Stimulated activated CD4-positive, alpha-beta T cell treated with anti-CD3 and anti-CD28 coated beads, TNF-alpha, amount 100 ng/mL, for 1 hour (primary cell): Measurements from ENCODE around the gene CTSA.
"Not testable (repeated sequence)": the region's sequence is repeated elsewhere in the genome, so short reads cannot be mapped to it uniquely, and the experiment has no call there.

ENCODE experiments used
- DNase-seq, 3 donors: peaks; one replicate each; pipeline ENCODE4 v3.0.0-alpha.2; 2020; ENCODE audit warnings: low read depth in 3 of 3, low spot score in 1 of 3

Gene CTSA

DNA sequence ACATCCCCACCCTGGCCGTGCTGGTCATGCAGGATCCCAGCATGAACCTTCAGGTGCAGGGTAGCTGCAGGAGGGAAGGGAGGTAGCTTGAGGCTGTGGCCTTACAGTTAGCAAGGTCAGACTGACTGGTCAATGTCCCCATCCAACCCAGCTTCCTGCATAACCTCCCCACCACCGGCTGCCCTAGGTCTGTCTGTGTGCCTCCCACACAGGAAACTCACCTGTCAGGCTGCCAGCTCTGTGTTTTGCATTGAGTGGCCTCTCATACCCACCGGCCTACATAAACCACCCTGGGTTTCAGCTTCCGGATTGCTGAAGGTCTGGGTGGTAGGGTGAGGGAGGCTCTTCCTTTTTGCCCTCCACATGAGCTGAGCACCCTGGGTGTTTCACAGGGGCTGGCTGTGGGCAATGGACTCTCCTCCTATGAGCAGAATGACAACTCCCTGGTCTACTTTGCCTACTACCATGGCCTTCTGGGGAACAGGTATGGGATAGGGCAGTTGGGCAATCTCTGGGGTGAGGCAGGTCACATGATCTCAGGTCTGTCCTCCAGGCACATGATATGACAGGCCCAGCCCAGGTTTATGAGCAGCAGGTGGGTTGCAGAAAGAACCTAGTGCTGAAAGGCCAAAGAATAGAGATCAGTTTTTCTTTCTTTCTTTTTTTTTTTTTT lies 1.8 kb downstream of the CTSA start:
- no peak for DNase-seq

DNA sequence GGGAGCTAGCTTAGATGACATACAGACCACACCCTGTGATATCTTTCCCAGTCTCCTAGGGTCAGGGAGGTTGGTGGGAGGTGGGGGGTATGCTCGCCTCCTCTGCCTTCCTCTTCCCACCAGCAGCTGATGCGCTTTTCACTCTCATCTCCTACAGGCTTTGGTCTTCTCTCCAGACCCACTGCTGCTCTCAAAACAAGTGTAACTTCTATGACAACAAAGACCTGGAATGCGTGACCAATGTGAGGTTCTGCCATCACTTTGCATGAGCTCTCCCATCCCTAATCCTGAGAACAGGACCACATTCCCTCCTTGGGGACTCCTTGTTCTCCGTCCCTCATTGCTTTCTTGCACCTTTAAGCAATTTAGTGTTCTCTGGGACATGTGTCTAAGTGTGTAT lies 2.7 kb downstream of the CTSA start:
- no peak for DNase-seq

DNA sequence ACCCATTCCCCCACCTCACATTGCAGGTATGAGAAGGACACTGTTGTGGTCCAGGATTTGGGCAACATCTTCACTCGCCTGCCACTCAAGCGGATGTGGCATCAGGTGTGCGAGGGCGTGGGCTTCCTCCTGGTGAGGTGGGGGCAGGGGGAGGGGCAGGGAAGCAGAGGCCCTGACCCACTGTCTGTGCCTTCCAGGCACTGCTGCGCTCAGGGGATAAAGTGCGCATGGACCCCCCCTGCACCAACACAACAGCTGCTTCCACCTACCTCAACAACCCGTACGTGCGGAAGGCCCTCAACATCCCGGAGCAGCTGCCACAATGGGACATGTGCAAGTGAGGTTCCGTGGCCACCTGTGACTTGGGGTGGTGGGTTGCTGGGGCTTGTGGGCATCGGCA lies 3.7 kb downstream of the CTSA start:
- no peak for DNase-seq

DNA sequence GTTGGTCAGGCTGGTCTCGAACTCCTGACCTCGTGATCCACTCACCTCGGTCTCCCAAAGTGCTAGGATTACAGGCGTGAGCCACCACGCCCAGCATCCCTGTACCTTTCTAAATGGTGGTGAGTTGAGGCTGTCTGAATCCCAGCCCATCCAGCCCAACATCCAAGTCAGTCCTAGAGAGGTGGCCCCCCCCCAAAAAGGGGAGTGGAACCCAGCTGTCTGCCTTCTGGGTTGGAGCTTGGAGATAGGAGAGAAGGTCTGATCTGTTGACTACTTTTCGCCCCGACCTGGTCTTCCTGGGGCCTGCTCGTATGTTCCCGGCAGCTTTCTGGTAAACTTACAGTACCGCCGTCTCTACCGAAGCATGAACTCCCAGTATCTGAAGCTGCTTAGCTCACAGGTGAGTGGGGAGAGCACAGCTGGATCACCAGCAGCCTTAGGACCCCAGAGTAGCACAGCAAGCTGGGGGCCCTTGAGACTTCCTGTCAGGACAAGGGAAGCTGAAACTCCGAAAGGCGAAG lies 5.6 kb downstream of the CTSA start:
- no peak for DNase-seq

DNA sequence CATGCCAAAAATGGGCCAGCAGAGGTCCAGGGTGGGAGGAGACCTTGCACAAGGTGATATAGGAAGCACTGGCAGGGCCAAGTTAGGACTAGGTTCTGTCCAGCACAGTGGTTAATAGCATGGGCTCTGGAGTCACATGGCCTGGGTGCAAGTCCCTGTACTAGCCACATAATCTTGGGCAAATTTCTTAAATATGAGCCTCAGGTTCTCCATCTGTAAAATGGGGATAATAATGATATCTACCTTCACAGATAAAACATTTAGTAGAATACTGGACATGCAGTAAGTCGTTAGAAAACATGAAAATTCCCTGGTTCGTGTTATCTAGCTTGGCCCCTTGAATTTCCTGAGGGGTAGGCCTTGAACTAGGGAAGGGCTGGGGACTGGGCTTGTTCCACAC lies 6.2 kb downstream of the CTSA start:
- DNase-seq, result no peak

DNA sequence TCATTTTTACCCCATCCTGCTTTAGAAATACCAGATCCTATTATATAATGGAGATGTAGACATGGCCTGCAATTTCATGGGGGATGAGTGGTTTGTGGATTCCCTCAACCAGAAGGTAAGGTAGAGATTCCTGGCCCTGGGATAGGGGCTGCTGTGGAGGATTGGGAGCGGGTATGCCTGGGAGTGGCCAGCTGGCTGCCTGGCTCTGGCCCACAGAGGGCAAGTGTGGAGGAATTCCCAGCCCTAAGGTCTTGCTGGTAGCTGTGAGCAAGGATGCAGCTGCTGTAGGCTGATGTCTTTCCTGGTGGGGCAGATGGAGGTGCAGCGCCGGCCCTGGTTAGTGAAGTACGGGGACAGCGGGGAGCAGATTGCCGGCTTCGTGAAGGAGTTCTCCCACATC lies 6.6 kb downstream of the CTSA start:
- no peak for DNase-seq

DNA sequence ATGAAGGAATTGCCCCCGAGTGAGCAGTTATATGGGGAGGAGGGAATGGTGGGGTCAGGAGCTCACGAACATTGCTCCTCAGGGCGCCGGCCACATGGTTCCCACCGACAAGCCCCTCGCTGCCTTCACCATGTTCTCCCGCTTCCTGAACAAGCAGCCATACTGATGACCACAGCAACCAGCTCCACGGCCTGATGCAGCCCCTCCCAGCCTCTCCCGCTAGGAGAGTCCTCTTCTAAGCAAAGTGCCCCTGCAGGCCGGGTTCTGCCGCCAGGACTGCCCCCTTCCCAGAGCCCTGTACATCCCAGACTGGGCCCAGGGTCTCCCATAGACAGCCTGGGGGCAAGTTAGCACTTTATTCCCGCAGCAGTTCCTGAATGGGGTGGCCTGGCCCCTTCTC lies 7.2 kb downstream of the CTSA start:
- no peak for DNase-seq

DNA sequence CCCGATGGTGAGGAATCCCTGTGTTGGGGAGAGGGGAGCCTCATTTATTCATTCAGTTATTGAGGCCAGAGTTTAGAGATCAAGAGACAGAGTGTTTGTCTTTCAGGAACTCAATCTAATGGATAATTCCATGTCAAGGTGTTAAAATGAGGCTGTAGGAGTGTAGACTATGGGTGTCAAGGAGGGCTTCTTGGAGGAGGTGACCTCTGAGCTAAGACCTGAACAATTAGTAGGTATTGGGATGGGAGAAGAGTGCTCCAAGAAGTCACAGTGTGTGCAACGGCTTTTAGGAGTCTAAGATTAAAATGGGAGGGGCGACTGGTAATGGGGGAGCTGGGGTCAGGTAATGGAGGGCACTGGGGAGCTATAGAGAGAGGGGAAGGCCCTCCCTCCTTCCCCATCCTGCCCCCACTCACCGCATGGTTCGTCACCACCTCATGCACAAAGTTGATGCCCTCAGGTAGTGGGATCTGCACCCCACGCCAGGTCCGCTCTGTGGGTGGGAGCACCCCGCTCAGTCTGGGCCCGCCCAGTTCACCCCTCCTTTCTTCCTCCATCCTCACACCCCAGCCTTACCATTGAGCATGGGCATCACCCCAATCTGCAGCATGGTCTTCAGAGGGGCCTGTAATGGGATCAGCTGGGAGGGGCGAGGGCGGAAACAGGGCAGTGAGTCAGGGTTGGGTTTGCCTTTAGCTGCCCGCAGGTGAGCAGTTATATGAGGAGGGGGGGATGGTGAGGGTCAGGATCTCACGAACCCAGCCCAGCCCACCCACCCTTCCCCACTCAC lies 8.1 kb downstream of the CTSA start:
- DNase-seq, result no peak

DNA sequence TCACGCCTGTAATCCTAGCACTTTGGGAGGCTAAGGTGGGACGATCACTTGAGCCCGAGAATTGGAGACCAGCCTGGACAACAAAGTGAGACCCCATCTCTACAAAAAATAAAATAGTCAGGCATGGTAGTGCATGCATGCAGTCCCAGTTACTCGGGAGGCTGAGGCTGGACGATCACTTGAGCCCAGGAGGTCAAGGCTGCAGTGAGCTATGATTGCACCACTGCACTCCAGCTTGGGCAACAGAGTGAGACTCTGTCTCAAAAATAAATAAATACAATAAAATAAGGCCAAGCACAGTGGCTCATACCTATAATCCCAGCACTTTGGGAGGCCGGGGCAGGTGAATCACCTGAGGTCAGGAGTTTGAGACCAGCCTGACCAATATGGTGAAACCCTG lies 10.2 kb downstream of the CTSA start:
- DNase-seq, result not testable (repeated sequence)

DNA sequence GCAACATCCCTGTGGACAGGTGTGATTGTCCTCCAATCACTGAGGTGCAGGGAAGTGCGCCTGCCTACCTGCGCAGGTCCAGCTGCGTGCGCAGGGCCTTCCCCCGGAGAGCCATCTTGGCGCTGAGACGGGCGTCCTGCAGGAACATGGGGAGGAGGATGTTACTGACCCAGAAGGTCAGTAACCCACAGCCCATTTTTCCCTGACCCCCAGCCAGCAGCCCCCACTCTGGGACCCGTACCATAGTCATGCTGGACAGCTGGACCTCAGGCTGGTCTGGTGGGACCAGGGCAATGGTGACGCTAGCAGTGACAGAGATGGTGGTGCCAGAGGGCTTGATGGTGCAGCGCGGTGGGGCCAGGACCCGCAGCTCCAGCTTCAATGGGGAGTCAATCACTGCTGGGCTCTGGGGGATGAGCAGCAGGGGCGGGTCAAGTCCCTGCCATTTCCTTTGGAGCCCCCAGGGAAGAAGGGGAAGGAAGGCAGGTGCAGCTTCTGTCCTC lies 11.1 kb downstream of the CTSA start:
- DNase-seq, result no peak

DNA sequence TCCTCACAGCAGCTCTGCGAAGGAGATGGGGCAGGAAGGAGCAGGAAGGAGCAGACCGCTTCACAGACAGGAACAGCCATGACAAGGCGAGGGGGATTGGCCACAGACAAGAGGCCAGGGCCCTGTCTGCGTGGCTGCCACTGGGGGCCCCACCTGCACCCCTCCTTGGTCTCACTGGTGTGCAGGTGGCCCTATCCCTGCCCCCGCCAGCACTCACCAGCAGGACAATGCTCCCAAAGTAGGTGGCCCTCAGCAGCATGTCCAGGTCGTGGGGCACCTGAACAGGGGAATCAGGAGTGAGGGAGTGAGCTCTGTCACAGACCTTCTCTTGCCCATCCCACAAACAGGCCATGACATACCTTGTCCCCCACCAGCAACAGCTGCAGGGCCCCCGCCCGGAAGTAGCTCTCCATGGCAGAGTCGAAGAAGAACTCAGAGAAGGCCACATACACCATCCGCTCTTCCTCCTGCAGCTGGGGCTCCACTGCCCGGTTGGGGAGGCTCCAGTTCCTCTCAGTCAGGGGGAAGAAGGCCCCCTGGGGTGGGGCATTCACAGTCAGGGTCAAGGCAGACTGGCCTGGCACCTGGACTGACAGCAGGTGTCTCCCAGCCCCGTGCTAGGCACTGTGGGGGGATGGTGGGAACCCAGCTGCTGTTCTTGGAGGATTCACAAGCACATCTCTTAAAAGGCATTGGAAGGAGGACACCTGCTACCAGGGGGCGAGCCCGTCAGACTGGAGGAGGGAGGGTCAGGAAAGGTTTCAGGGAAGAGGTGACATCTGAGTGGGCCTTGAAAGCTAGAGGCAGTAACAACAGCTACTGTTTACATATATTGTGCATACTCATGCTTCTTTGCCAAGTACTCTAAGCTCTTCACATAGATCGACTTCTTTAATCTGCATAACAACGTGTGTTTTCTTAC lies 13.7 kb downstream of the CTSA start:
- DNase-seq, result no peak

DNA sequence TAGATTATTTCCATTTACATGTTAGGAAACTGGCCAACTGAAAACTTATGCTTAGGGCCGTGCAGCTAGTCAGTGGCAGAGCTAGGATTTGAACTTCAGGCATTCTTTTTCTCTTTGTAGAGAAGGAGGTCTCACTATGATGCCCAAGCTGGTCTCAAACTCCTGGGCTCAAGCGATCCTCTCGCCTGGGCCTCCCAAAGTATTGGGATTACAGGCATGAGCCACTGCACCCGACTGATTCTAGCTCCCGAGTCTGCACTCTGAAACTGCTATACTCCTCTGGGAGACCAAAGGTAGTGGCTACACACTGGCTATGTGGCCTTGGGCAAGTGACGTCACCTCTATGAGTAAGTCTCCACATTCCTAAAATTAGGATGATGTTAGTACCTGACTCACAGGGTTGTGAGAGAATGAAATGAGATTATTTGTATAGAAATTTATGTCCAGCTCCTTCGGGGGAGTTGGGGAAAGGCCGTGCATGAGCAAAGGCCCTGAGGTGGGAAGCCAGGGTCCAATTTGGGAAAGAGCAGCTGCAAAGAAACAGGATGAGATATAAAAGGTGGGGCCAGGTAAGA lies 14.5 kb downstream of the CTSA start:
- DNase-seq, result no peak

DNA sequence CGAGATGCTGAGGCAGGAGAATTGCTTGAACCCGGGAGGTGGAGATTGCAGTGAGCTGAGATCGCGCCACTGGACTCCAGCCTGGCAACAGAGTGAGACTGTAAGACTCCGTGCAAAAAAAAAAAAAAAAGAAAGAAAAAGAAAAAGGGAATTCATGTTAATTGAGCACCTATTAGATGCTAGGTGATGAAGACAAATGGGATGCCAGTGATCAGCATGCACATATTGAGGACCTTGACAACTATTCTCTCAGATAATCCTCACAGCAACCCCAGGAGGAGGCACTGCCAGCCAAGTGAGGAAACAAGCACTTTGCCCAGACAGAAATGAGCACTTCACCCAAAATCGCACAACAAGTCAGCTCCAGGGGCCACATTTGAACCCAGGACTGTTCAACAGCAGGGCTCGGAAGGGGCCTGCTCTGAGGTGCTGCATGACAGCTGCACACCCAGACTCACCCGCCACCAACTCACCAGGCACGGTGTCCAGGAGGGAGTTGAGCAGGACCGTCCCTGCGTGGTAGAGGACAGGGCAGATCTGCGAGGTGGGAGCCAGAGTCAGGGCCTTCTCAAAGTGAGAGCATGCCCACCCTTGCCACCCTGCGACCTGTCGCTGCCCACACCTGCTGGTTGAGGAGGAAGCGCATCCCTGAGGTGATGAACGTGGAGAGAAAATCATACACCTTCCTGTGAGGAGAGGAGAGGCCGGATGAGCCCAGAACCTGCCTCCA lies 16.2 kb downstream of the CTSA start:
- DNase-seq, result no peak

DNA sequence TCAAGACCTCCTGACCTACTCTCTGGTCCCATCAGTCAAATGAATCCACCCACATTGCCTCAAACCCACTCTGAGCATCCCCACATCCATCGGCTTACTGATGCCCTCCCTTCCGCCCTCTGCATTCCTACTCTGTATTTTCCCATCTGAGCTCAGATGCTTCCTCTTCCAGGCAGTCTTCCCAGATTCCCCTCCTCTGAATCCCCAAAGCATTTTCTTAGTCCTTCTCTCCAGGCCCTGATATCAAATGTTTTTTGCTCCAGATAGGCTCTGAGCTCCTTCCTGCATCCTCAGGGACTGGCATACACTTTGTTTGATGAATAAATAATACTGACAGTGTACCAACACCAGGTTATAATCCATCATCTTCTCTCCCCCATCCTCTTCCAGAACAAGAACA lies 16.9 kb downstream of the CTSA start:
- no peak for DNase-seq

DNA sequence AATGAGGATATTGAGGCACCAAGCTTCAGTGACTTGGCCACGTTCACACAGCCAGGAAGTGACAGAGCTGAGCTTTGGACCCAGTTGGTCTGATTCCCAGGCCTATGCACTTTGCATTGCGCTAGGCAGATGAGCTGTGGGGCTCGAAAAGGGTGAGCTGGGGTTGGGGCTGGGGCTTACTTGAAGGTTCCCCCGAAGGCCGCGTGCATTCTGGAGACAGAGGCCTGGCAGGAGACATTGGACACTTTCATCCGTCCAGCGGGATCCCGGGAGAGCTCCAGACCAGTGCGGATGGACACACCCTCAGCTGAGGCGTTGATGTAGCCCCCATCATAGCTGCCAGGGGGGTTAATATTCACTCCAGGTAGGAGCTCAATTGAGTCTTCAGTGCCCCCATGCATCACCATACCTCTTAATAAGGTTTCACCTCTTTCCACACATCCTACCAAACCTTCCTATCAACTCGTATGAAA lies 18.2 kb downstream of the CTSA start:
- DNase-seq, result no peak

DNA sequence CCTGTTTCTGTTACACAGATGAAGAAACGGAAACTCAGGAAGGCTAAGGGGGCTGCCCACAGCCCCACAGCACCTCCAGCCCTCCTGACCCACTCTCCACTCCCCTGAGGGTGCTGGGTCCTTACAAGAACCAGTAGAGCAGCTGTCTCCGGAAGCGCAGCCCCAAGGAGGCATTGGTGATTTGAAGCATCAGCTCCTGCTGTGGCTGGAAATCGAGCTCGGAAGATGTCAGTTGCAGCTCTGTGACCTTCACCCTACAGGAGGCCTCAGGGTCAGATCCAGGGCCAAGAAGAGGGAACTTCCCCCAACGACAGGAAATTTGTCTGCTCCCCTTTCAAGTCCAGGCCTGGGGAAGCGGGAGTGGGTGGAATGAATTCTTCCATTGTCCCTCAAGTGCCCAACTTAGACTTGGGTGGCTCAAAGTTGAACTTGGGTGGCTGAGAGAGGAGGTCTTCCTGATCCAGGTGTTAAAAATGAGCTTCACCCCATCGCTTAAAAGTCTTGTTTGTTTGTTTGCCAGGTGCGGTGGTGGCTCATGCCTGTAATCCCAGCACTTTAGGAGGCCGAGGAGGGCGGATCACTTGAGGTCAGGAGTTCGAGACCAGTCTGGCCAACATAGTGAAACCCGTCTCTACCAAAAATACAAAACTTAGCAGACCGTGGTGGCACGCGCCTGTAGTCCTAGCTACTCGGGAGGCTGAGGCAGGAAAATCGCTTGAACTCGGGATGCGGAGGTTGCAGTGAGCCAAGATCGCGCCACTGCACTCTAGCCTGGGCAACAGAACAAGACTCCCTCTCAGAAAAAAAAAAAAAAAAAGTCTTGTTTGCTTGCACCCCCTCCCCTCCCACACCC lies 18.9 kb downstream of the CTSA start:
- no peak for DNase-seq

DNA sequence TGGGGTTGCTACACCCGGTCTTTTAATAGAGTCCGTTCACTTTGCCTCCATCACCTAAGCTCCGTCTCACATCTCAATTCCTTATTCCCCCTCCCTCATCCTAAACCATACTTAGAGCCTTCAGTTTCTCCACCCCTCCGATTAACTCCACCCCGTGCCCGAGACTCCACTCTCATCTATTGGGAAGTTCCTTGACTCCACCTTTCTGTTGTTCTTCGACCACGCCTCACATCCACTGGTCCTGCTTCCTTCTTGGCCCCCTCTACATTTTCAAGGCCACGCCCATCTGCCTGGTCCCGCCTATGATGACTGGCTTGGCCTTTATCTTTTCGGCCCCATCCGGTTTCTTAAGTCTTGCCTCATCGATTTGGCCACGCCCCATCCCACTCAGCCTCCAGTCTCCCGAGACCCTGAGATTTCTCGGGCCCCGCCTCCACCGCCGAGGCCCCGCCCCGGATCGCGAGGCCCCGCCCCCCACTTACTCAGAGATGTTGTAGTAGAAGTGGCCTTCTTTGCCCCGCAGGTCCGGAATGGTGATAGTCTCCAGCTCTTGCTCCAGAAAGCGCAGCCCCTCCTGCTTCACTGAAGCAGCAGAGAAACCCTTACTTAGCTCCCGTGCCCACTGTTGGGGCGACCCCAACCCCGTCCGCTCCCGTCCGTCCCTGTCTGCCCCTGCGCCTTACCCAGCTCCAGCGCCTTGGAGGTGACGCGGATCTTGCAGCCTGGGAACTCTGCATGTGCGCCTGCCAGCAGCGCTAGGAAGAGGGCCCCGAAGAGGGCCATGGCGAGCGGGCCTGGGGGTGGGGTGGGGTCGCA lies 19.7 kb downstream of the CTSA start:
- DNase-seq, result peak; percentile 51 to 94 (median 63)
